DND-41 (cell line): ENCODE measurements around the gene MAGI1.

Experiments used
- EZH2 ChIP-seq: IDR thresholded peaks from 3 replicates; pipeline ENCODE4 v1.6.1; 2012; ENCODE audit warnings: borderline replicate concordance, low read depth, mild to moderate bottlenecking, moderate library complexity, low read length, inconsistent platforms; ENCODE audit not compliant: severe bottlenecking
- TF ChIP-seq, protein P1 (sequence below): IDR thresholded peaks from 2 replicates; pipeline ENCODE4 v1.5.1; 2012; ENCODE audit warnings: borderline replicate concordance, low read length, moderate library complexity, mild to moderate bottlenecking; ENCODE audit not compliant: poor library complexity, severe bottlenecking; ENCODE audit errors: extremely low read depth

DNA sequence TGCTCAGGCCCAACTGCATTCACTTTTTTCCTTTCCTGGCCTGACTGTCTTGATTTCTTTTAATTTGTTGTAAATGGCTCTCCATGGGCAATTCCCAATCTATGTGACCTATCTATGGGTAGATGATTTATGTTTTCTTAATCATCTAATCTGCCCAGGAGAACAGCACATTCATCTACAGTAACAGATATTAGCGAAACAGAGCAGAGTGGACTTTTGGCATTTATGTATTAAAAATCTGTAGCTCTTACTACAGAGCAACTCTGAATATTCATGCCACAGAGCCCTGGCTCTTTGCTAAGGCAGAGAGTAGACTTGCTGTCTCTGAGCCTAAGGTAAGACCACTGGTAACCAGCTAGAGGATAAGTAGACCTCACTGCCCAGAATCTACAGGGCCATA lies 676.0 kb downstream of the MAGI1 start:
- TF ChIP-seq, protein P1, sequence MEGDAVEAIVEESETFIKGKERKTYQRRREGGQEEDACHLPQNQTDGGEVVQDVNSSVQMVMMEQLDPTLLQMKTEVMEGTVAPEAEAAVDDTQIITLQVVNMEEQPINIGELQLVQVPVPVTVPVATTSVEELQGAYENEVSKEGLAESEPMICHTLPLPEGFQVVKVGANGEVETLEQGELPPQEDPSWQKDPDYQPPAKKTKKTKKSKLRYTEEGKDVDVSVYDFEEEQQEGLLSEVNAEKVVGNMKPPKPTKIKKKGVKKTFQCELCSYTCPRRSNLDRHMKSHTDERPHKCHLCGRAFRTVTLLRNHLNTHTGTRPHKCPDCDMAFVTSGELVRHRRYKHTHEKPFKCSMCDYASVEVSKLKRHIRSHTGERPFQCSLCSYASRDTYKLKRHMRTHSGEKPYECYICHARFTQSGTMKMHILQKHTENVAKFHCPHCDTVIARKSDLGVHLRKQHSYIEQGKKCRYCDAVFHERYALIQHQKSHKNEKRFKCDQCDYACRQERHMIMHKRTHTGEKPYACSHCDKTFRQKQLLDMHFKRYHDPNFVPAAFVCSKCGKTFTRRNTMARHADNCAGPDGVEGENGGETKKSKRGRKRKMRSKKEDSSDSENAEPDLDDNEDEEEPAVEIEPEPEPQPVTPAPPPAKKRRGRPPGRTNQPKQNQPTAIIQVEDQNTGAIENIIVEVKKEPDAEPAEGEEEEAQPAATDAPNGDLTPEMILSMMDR, result no peak
- no peak for TF ChIP-seq EZH2
